ENCODE results near the gene BMP3.

The BMP3 gene

DNA sequence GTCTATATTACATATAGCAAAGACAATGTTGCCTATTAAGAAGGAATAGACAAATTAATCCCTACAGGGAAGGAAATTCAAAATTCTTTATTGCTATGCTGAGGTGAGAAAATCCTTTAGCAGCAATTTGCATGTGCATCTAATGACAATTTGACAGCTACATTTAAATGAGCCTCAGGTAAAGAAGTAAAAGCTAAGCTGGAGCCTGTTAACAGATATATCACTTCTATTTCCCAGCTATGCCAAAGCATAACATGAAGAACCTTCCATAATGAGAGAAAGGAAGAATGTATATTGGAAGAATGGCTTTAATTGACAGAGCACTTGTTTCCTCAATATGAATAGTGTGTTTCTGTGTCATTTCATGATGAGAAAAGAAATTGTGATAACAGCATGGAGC lies 71.6 kb downstream of the BMP3 start:
- Histone ChIP-seq H2AFZ (ENCODE audit: low read length) (no peak overlapping the region), H3K4me2 (ENCODE audit: insufficient read depth, low read length, poor library complexity, severe bottlenecking) (no peak overlapping the region), H3K4me3 (ENCODE audit: low read length in 2 of 2) (no peak overlapping the region), H3K4ac (ENCODE audit: low read length) (no peak overlapping the region), H3K18ac (ENCODE audit: low read length) (no peak overlapping the region), H2BK12ac (ENCODE audit: low read length) (no peak overlapping the region), H3K23ac (ENCODE audit: low read depth, low read length, poor library complexity) (no peak overlapping the region), H3K36me3 (replicated peaks in 1 of 2; ENCODE audit: control insufficient read depth in 2 of 2, insufficient read depth in 2 of 2, low read length in 2 of 2) (no peaks in the 10 kb centered on the region), H3K4me1 (ENCODE audit: control insufficient read depth in 2 of 2, insufficient read depth in 1 of 2, low read depth in 1 of 2, low read length in 2 of 2) (no peaks in the 10 kb centered on the region), H2BK15ac (ENCODE audit: low read length) (no peak overlapping the region), H4K8ac (ENCODE audit: low read depth, low read length) (no peak overlapping the region), H4K91ac (ENCODE audit: low read depth, low read length, poor library complexity) (no peak overlapping the region), H3K27ac (replicated peaks; ENCODE audit: low read length) (no peak overlapping the region), H3K27me3 (ENCODE audit: control insufficient read depth in 3 of 3, insufficient read depth in 3 of 3, low read depth in 1 of 3, low read length in 3 of 3) (no peaks in the 10 kb centered on the region), H3K9ac (ENCODE audit: low read depth, low read length, poor library complexity) (no peak overlapping the region), H3K14ac (ENCODE audit: low read length) (no peak overlapping the region), H2BK5ac (ENCODE audit: low read length) (no peak overlapping the region), H3K9me3 (replicated peaks in 1 of 2; ENCODE audit: control insufficient read depth in 2 of 2, insufficient read depth in 1 of 2, low read depth in 1 of 2, low read length in 2 of 2) (no peaks in the 10 kb centered on the region), H2BK120ac (ENCODE audit: low read depth, low read length) (no peak overlapping the region), H3K79me1 (ENCODE audit: low read depth, low read length) (no peaks in the 10 kb centered on the region), H2AK5ac (ENCODE audit: low read depth, low read length) (no peak overlapping the region)
- DNase-seq (ENCODE audit: low spot score), result no peak

DNA sequence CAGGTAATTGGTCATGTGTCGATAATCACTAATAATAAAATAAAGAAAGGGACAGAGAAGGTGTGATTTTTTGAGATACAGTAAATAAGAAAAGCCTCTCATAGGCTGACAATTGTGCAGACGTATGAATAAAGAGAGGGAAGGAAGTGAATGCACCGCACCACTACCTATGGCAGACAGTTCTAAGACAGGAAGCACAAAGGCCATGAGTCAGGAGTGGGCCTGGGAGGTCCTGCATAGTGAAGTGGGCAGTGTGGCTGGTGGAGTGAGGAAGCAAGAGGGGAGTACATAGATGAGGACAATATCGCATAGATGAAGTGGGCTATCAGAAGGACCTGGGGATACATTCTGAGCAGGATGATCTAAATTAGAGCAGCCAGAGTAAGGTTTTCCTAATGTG lies 75.6 kb downstream of the BMP3 start:
- no peak overlapping the region for H3K9ac ChIP-seq (ENCODE audit: low read depth, low read length, poor library complexity)
- H2BK15ac ChIP-seq (ENCODE audit: low read length), result no peak overlapping the region
- no peak overlapping the region for H2BK120ac ChIP-seq (ENCODE audit: low read depth, low read length)
- no peak overlapping the region for H4K8ac ChIP-seq (ENCODE audit: low read depth, low read length)
- H2BK12ac ChIP-seq (ENCODE audit: low read length), result no peak overlapping the region
- no peak overlapping the region for H3K27ac ChIP-seq (replicated peaks; ENCODE audit: low read length)
- no peak overlapping the region for H3K14ac ChIP-seq (ENCODE audit: low read length)
- H2AFZ ChIP-seq (ENCODE audit: low read length), result no peak overlapping the region
- H4K91ac ChIP-seq (ENCODE audit: low read depth, low read length, poor library complexity), result no peak overlapping the region
- no peaks in the 10 kb centered on the region for H3K79me1 ChIP-seq (ENCODE audit: low read depth, low read length)
- no peak overlapping the region for H2BK5ac ChIP-seq (ENCODE audit: low read length)
- H3K4me1 ChIP-seq (ENCODE audit: control insufficient read depth in 2 of 2, insufficient read depth in 1 of 2, low read depth in 1 of 2, low read length in 2 of 2), result no peaks in the 10 kb centered on the region
- no peak overlapping the region for H3K4me2 ChIP-seq (ENCODE audit: insufficient read depth, low read length, poor library complexity, severe bottlenecking)
- no CpG with 5 or more reads among the region's 4 CpGs for whole genome bisulfite sequencing, 2 donors (ENCODE audit: extremely low coverage in 2 of 2, insufficient read length in 2 of 2, insufficient replicate concordance in 1 of 2)
- no peak overlapping the region for H3K23ac ChIP-seq (ENCODE audit: low read depth, low read length, poor library complexity)
- H3K18ac ChIP-seq (ENCODE audit: low read length), result no peak overlapping the region
- no peaks in the 10 kb centered on the region for H3K27me3 ChIP-seq (ENCODE audit: control insufficient read depth in 3 of 3, insufficient read depth in 3 of 3, low read depth in 1 of 3, low read length in 3 of 3)
- no peak for DNase-seq (ENCODE audit: low spot score)
- no peak overlapping the region for H2AK5ac ChIP-seq (ENCODE audit: low read depth, low read length)
- no peaks in the 10 kb centered on the region for H3K9me3 ChIP-seq (replicated peaks in 1 of 2; ENCODE audit: control insufficient read depth in 2 of 2, insufficient read depth in 1 of 2, low read depth in 1 of 2, low read length in 2 of 2)
- no peak overlapping the region for H3K4ac ChIP-seq (ENCODE audit: low read length)
- no peaks in the 10 kb centered on the region for H3K36me3 ChIP-seq (replicated peaks in 1 of 2; ENCODE audit: control insufficient read depth in 2 of 2, insufficient read depth in 2 of 2, low read length in 2 of 2)
- no peak overlapping the region for H3K4me3 ChIP-seq (ENCODE audit: low read length in 2 of 2)
